ENCODE data around the gene MYEF2.
A peak's percentile ranks its signal among the peaks of the same experiment; 100 is the strongest.

MYEF2 gene

GRCh38 chr15:48109212-48109611 is 68.9 kb downstream of the MYEF2 start:
- TF ChIP-seq CTCF (IDR thresholded peaks at IDR 0.05; ENCODE audit: low read length, missing control alignments), result no peak
- no peak for DNase-seq (ENCODE audit: low read depth)
- H3K4me3 ChIP-seq (replicated peaks; ENCODE audit: low read depth, low read length), result no peak overlapping the region

- no peak for DNase-seq (ENCODE audit: low read depth)
- no peak for TF ChIP-seq CTCF (IDR thresholded peaks at IDR 0.05; ENCODE audit: low read length, missing control alignments)
- H3K4me3 ChIP-seq (replicated peaks; ENCODE audit: low read depth, low read length), result no peak overlapping the region
Observed at GRCh38 chr15:48105936-48106335, 72.2 kb downstream of the MYEF2 start.

GRCh38 chr15:48103647-48104046 is 74.4 kb downstream of the MYEF2 start:
- no peak for TF ChIP-seq CTCF (IDR thresholded peaks at IDR 0.05; ENCODE audit: low read length, missing control alignments)
- no peak for DNase-seq (ENCODE audit: low read depth)
- no peak overlapping the region for H3K4me3 ChIP-seq (replicated peaks; ENCODE audit: low read depth, low read length)

- TF ChIP-seq CTCF (IDR thresholded peaks at IDR 0.05; ENCODE audit: low read length, missing control alignments), result no peak
- DNase-seq (ENCODE audit: low read depth), result no peak
- H3K4me3 ChIP-seq (replicated peaks; ENCODE audit: low read depth, low read length), result no peak overlapping the region
Observed at GRCh38 chr15:48102167-48102566, 75.9 kb downstream of the MYEF2 start.

GRCh38 chr15:48101376-48101961 is 76.6 kb downstream of the MYEF2 start:
- H3K4me3 ChIP-seq (replicated peaks; ENCODE audit: low read depth, low read length), result no peak overlapping the region
- no peak for DNase-seq (ENCODE audit: low read depth)
- TF ChIP-seq CTCF (IDR thresholded peaks at IDR 0.05; ENCODE audit: low read length, missing control alignments), result no peak

- no peak overlapping the region for H3K4me3 ChIP-seq (replicated peaks; ENCODE audit: low read depth, low read length)
- DNase-seq (ENCODE audit: low read depth), result no peak
- no peak for TF ChIP-seq CTCF (IDR thresholded peaks at IDR 0.05; ENCODE audit: low read length, missing control alignments)
Observed at GRCh38 chr15:48097264-48097663, 80.8 kb downstream of the MYEF2 start.

GRCh38 chr15:48096813-48097212 is 81.3 kb downstream of the MYEF2 start:
- DNase-seq (ENCODE audit: low read depth), result peak; percentile 47
- no peak for TF ChIP-seq CTCF (IDR thresholded peaks at IDR 0.05; ENCODE audit: low read length, missing control alignments)
- H3K4me3 ChIP-seq (replicated peaks; ENCODE audit: low read depth, low read length), result no peak overlapping the region
